Stimulated activated CD4-positive, alpha-beta T cell treated with anti-CD3 and anti-CD28 coated beads, Interleukin-4, amount 100 ng/mL, for 4 hours (primary cell): ENCODE results near the gene GRIN1.
"Not testable (repeated sequence)": the region's sequence is repeated elsewhere in the genome, so short reads cannot be mapped to it uniquely, and the experiment has no call there.

Experiments used
- DNase-seq, 2 experiments: peaks; one replicate each; pipeline ENCODE4 v3.0.0-alpha.2; 2020

GRIN1 gene

DNA sequence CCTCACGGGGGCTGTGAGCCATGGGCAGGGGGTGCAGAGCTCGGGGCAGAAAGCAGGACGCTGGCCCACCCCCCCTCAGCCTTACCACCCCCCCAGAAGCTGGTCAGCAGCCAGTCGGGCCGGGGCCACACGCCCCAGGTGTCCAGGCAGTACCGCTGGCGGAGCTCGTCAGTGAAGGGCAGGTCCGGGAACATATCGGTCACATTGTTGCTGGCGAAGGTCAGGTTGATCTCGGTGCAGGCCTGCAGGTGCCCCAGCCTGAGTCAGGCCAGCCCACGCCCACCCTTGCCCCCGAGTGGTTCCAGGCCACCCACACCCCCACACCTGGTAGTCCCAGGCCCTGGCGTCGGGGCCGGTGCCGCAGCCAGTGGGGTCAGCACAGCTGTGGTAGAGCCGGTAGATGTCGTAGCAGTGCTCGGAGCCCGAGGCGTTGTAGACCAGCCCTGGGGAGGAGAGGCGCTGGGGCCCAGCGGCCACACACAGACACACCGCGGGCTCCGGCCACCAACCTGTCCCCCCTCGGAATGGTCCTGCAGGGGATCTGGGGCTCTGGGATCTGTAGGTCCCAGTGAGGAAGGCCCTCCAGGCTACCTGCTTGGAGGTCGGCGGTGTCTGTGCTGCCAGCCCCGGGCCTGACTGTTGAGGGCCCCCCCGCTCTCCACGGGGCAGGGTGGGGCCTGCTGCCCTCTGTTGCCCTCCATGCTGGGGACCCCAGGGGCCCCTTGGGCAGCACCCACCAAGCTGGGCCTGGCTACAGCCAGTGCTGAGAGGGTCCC is 27.0 kb upstream of the GRIN1 start:
- DNase-seq = no peak

- no peak for DNase-seq
Measured at GRCh38 chr9:137112564-137113384, 26.2 kb upstream of the GRIN1 start.

DNA sequence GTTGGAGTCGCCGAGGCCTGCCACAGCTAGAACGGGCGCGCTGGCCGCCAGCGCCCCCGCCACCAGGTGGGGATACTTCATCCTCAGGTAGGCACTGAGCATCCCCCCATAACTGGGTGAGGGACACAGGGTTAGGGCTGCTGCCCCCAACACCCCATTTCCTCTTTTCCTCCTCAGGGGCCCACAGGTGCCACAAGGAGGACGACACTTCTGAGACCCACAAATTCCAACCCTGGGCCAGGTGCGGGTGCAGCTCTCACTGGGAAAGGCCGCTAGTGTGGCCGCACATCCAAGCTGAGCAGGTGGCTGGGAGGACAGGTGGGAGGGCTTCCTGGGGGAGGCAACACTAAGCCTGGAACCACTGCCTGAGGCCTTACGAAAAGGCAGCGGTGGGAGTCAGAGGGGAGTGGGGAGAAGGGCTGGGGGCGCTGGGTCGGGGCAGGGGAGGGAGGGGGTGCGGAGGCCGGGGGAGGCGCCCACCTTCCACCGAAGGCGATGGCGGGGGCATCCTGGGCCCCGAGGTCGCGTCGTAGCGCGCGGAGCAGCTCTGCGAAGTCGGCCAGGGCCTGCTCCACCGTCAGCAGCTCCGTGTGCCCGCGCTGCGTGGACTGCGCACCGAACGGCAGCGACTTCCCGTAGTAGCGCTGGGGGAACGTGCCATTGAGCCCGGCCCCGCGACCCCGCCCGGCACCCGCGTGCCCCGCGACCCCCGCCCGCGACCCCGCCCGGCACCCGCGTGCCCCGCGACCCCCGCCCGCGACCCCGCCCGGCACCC is 25.4 kb upstream of the GRIN1 start:
- DNase-seq = peak in 1 of 2 experiments; percentile 28

DNA sequence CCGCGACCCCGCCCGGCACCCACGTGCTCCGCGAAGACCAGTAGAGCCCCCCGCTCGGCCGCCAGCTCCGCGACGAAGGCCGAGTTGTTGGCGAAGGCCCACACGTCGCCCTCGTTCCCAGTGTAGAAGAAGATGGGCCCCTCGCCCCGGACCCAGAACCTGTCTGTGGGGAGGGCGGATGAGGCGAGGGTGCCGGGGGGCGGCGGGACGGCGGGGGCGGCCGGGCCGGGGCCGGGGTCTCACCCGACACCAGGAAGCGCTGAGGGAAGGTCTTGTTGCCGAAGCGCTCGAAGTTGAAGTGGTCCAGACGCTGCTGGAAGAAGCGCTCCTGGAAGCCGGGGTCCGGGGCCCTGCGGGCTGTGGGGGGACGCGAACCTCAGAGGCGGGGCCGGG is 24.7 kb upstream of the GRIN1 start:
- DNase-seq = no peak

- DNase-seq = peak; percentile 78 to 82
Measured at GRCh38 chr9:137114613-137115393, 24.2 kb upstream of the GRIN1 start, which contains the start of gene DPP7. Gene DPP7 (minus strand): TSS chr9:137114733. CDS start chr9:137114713, 20 bp downstream.

GRCh38 chr9:137115394-137116026 is 23.4 kb upstream of the GRIN1 start:
- DNase-seq = no peak

GRCh38 chr9:137116027-137116507 is 22.9 kb upstream of the GRIN1 start:
- DNase-seq = no peak

DNA sequence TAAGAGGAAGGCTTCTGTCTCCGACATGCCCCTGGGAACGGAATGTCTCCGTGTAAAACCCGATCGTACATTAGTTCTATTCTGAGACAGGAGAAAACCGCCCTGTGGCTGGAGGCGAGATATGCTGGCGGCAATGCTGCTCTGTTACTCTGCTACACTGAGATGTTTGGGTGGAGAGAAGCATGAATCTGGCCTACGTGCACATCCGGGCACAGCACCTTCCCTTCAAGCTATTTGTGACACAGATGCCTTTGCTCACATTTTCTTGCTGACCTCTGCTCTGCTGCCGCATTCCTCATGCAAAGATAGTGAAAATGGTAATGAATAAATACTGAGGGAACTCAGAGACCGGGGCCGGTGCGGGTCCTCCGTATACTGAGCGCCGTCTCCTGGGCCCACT is 22.2 kb upstream of the GRIN1 start:
- DNase-seq = no peak

- no peak for DNase-seq
Measured at GRCh38 chr9:137117269-137117731, 21.7 kb upstream of the GRIN1 start.

DNA sequence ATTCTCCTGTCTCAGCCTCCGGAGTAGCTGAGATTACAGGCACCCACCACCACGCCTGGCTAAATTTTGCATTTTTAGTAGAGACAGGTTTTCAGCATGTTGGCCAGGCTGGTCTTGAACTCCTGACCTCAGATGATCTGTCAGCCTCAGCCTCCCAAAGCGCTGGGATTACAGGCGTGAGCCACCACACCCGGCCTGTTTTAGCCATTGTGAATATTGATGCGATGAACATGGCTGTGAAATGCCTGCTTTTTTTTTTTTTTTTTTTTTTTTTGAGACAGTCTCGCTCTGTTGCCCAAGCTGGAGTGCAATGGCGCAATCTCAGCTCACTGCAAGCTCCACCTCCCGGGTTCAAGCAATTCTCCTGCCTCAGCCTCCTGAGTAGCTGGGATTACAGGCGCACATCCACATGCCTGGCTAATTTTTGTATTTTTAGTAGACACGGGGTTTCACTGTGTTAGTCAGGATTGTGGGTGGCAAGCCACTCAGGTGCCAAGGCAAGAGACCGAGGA is 20.8 kb upstream of the GRIN1 start:
- not testable (repeated sequence) for DNase-seq

- DNase-seq = not testable (repeated sequence)
Measured at GRCh38 chr9:137121927-137122795, 16.8 kb upstream of the GRIN1 start.

DNA sequence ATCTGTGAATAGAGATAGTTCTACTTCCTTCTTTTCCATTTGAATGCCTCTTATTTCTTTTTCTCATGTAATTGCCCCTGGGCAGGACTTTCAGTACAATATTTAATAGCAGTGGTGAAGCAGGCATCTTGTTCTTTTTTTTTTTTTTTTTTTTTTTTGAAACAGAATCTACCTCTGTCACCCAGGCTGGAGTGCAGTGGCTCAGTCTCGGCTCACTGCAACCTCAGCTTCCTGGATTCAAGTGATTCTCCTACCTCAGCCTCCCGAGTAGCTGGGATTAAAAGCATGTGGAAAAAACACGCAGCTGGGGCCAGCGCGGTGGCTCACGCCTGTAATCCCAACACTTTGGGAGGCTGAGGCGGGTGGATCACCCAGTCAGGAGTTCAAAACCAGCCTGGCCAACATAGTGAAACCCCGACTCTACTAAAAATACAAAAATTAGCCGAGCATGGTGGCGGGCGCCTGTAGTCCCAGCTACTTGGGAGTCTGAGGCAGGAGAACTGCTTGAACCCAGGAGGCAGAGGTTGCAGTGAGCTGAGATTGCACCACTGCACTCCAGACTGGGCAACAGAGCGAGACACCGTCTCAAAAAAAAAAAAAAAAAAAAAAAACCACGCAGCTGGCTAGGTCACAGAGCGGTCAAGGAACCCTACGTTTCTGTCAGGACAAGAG is 16.0 kb upstream of the GRIN1 start:
- DNase-seq = not testable (repeated sequence)

DNA sequence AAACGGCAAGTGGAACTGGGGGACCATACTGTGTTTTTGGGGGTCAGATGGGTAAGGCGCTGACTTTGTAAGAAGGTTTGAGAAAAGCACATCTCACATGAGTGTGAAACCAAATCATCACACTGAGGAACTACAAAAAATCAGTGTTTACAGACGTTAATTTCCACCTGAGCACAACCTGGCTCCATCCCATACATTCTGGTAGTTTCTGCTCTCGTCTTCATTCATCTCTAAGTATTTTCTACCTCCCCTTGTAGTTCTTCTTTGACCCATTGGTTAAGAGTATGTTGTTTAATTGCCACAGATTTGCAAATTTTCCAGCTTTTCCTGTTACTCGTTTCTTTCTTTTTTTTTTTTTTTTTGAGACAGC is 15.5 kb upstream of the GRIN1 start:
- DNase-seq = no peak

DNA sequence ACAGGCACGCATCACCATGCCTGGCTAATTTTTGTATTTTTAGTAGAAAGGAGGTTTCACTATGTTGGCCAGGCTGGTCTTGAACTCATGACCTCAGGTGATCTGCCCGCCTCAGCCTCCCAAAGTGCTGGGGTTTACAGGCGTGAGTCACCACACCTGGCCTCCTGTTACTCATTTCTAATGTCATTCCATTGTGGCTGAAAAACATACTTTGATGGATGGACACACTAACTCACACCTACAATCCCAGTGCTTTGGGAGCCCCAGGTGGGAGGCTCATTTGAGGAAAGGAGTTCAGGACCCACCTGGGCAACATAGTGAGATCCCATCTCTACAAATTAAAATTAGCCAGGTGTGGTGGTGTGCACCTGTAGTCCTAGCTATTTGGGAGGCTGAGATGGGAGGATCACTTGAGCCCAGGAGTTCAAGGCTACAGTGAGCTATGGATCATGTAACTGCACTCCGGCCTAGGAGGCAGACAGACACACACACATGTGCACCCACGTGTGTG is 14.9 kb upstream of the GRIN1 start:
- DNase-seq = not testable (repeated sequence)

DNA sequence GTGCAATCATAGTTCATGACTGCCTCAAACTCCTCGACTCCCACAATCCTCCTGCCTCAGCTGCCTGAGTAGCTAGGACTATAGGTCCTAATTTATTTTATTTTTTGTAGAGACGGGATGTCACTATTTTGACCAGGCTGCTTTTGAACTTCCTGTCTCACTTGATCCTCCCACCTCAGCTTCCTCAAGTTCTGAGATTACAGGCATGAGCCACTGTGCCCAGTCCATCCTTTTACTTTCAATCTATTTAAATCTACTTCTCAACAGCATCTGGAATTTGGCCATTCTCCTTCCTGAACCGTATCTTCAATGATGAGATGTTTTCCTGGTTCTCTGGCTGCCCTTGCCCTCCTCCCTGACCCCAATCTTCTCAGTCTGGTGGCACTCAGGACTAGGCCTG is 12.2 kb upstream of the GRIN1 start:
- no peak for DNase-seq

GRCh38 chr9:137127301-137128157 is 11.4 kb upstream of the GRIN1 start:
- DNase-seq = no peak

DNA sequence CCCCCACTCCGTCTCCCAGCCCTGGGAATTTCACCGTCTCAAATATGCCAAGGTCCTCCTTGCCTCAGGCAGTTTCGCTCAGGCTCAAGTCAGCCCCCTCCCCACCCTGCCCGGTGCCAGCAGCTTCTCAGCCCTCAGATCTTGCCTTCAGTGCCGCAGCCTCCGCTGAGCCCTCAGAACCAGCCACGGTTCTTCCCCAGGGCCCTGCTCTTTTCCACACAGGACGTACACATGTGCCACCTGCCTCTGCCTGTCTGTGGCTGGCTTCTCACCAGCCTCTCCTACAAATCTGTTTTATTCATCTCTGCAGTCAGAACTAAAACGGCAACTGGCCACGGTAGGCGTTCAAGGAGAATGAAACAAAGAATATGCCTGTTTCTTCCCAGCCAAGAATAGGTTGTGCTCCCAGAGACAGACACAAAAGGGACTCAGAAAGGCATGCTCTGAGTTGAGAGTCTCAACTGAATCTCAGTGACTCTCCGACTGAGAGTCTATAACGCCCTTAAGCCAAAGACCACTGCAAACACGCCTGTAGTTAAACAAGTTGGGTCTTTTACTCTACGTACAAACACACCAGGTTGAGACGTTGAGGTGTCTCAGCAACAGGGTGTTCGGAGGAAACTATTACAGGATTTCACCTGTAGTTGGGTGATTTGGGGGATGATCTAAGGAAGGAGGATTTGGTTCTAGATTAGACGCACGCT is 10.6 kb upstream of the GRIN1 start:
- DNase-seq = no peak
